H9 (cell line): ENCODE data around the gene EOGT. TPM values are rescaled to one million over a fixed set of nuclear protein-coding genes. Genes with fewer than 3 reads are reported as not detected.

ENCODE experiments used
- DNase-seq: peaks from one replicate; pipeline ENCODE4 v3.0.0-alpha.2; 2017
- H2AFZ ChIP-seq: one replicate; pipeline ENCODE4 v1.6.1; 2013; ENCODE audit warnings: mild to moderate bottlenecking, low read length, control low read depth, moderate library complexity
- H2AK5ac ChIP-seq: 2 replicates; pipeline ENCODE4 v1.6.1; 2013; ENCODE audit warnings: low read length, control low read depth, mixed read lengths; ENCODE audit not compliant: insufficient read length
- H2BK120ac ChIP-seq: one replicate; pipeline ENCODE4 v1.6.1; 2013; ENCODE audit warnings: low read depth, mild to moderate bottlenecking, low read length, control low read depth, inconsistent platforms; ENCODE audit not compliant: poor library complexity, severe bottlenecking
- H2BK12ac ChIP-seq: 2 replicates; pipeline ENCODE4 v1.6.1; 2013; ENCODE audit warnings: low read length, control low read depth, mixed read lengths, low read depth; ENCODE audit not compliant: insufficient read length
- H2BK15ac ChIP-seq: 2 replicates; pipeline ENCODE4 v1.6.1; 2013; ENCODE audit warnings: low read depth, low read length, control low read depth
- H2BK20ac ChIP-seq: one replicate; pipeline ENCODE4 v1.6.1; 2013; ENCODE audit warnings: low read depth, mild to moderate bottlenecking, low read length, control low read depth, inconsistent platforms; ENCODE audit not compliant: poor library complexity, severe bottlenecking
- H2BK5ac ChIP-seq: 2 replicates; pipeline ENCODE4 v1.6.1; 2013; ENCODE audit warnings: low read length, control low read depth, mixed read lengths; ENCODE audit not compliant: insufficient read length
- H3K14ac ChIP-seq: 2 replicates; pipeline ENCODE4 v1.6.1; 2013; ENCODE audit warnings: low read length, control low read depth; ENCODE audit not compliant: insufficient read depth
- H3K18ac ChIP-seq: 2 replicates; pipeline ENCODE4 v1.6.1; 2013; ENCODE audit warnings: low read depth, mild to moderate bottlenecking, mixed read lengths, low read length, control low read depth; ENCODE audit not compliant: insufficient read length
- H3K23ac ChIP-seq: 2 replicates; pipeline ENCODE4 v1.6.1; 2013; ENCODE audit warnings: low read length, control low read depth, mixed read lengths, low read depth; ENCODE audit not compliant: insufficient read length
- H3K23me2 ChIP-seq: 2 replicates; pipeline ENCODE4 v1.6.1; 2013; ENCODE audit warnings: low read depth, mild to moderate bottlenecking, mixed read lengths, low read length, control low read depth; ENCODE audit not compliant: insufficient read length, poor library complexity, severe bottlenecking
- H3K27ac ChIP-seq: 2 replicates; pipeline ENCODE4 v1.5.1; 2013; ENCODE audit warnings: low read length, control low read depth, mixed read lengths, low read depth; ENCODE audit not compliant: insufficient read length
- H3K27me3 ChIP-seq: 2 replicates; pipeline ENCODE4 v1.6.1; 2013; ENCODE audit warnings: low read length, control low read depth, inconsistent platforms; ENCODE audit not compliant: insufficient read depth
- H3K4ac ChIP-seq: 2 replicates; pipeline ENCODE4 v1.6.1; 2013; ENCODE audit warnings: low read depth, mild to moderate bottlenecking, control low read depth, inconsistent platforms, low read length, moderate library complexity
- H3K4me1 ChIP-seq: 2 replicates; pipeline ENCODE4 v1.6.1; 2013; ENCODE audit warnings: low read length, control low read depth, inconsistent platforms; ENCODE audit not compliant: insufficient read depth
- H3K4me2 ChIP-seq: 2 replicates; pipeline ENCODE4 v1.6.1; 2013; ENCODE audit warnings: low read length, control low read depth, mixed read lengths; ENCODE audit not compliant: insufficient read length, insufficient read depth
- H3K56ac ChIP-seq: 2 replicates; pipeline ENCODE4 v1.6.1; 2013; ENCODE audit warnings: low read depth, mild to moderate bottlenecking, mixed read lengths, low read length, control low read depth; ENCODE audit not compliant: insufficient read length
- H3K79me1 ChIP-seq: 2 replicates; pipeline ENCODE4 v1.6.1; 2013; ENCODE audit warnings: low read depth, mild to moderate bottlenecking, moderate library complexity, low read length, control low read depth, inconsistent platforms; ENCODE audit not compliant: insufficient read depth, poor library complexity, severe bottlenecking
- H3K79me2 ChIP-seq: 2 replicates; pipeline ENCODE4 v1.6.1; 2013; ENCODE audit warnings: low read length, control low read depth, inconsistent platforms; ENCODE audit not compliant: insufficient read depth
- H3K9ac ChIP-seq: 2 replicates; pipeline ENCODE4 v1.6.1; 2013; ENCODE audit warnings: low read length, control low read depth, mixed read lengths; ENCODE audit not compliant: insufficient read length; ENCODE audit errors: extremely low read depth
- H3K9me3 ChIP-seq: one replicate; pipeline ENCODE4 v1.6.1; 2013; ENCODE audit warnings: low read depth, low read length, inconsistent platforms; ENCODE audit not compliant: control insufficient read depth
- H3T11ph ChIP-seq: one replicate; pipeline ENCODE4 v1.6.1; 2013; ENCODE audit warnings: mild to moderate bottlenecking, low read length, control low read depth, inconsistent platforms
- H4K20me1 ChIP-seq: one replicate; pipeline ENCODE4 v1.6.1; 2013; ENCODE audit not compliant: control insufficient read depth, insufficient read length, insufficient read depth
- H4K5ac ChIP-seq: 2 replicates; pipeline ENCODE4 v1.6.1; 2013; ENCODE audit warnings: low read depth, mild to moderate bottlenecking, mixed read lengths, low read length, control low read depth; ENCODE audit not compliant: insufficient read length
- H4K8ac ChIP-seq: replicated peaks from 2 replicates; pipeline ENCODE4 v1.6.1; 2013; ENCODE audit warnings: low read length, control low read depth, mixed read lengths, low read depth; ENCODE audit not compliant: insufficient read length
- H4K91ac ChIP-seq: 2 replicates; pipeline ENCODE4 v1.6.1; 2013; ENCODE audit warnings: low read depth, mild to moderate bottlenecking, moderate library complexity, mixed read lengths, low read length, control low read depth; ENCODE audit not compliant: insufficient read length
- H3K27ac Mint-ChIP-seq, 3 experiments: 2 replicates in 2 of 3; 3 replicates in 1 of 3; pipeline ENCODE4 v1.8.0; 2020 to 2021; ENCODE audit warnings: mixed read lengths in 3 of 3, mild to moderate bottlenecking in 1 of 3, moderate library complexity in 1 of 3
- H3K27me3 Mint-ChIP-seq: 2 replicates; pipeline ENCODE4 v1.8.0; 2021; ENCODE audit warnings: low read depth, mild to moderate bottlenecking, moderate library complexity, mixed read lengths
- H3K36me3 Mint-ChIP-seq, 3 experiments: 2 replicates in 2 of 3; 3 replicates in 1 of 3; pipeline ENCODE4 v1.8.0; 2020 to 2021; ENCODE audit warnings: low read depth in 3 of 3, mixed read lengths in 3 of 3; ENCODE audit not compliant: insufficient read depth in 1 of 3
- H3K4me1 Mint-ChIP-seq, 2 experiments: 2 replicates each; pipeline ENCODE4 v1.8.0; 2020; ENCODE audit warnings: mixed read lengths in 2 of 2
- H3K4me3 Mint-ChIP-seq, 2 experiments: 2 replicates in 1 of 2; 3 replicates in 1 of 2; pipeline ENCODE4 v1.8.0; 2020 to 2021; ENCODE audit warnings: mild to moderate bottlenecking in 2 of 2, mixed read lengths in 2 of 2, moderate library complexity in 1 of 2
- H3K9me3 Mint-ChIP-seq, 2 experiments: 2 replicates in 1 of 2; 3 replicates in 1 of 2; pipeline ENCODE4 v1.8.0; 2020; ENCODE audit warnings: mild to moderate bottlenecking in 2 of 2, mixed read lengths in 2 of 2, moderate library complexity in 1 of 2
- CTCF ChIP-seq: fragments of 200-600 bp; sonication (generic); conservative IDR thresholded peaks from 3 replicates; pipeline ENCODE4 v1.8.0; 2021; ENCODE audit warnings: antibody characterized with exemption, mild to moderate bottlenecking
- WGBS: extraction: QIAGEN DNeasy Blood & Tissue Kit; methylation state at CpG from one replicate; pipeline ENCODE4 v1.1.7; 2013; ENCODE audit warnings: missing lambda C conversion rate, low lambda C conversion rate, mixed read lengths; ENCODE audit not compliant: insufficient read length; ENCODE audit errors: extremely low coverage; 5-methylcytosine and 5-hydroxymethylcytosine counted together
- total RNA-seq: library from RNA; stranded (reverse); gene quantifications from 2 replicates; pipeline ENCODE4 v1.2.1, GENCODE V29; 2021

EOGT gene
- total RNA-seq, 1 experiment from 2014 or later = 30.5 TPM

GRCh38 chr3:69048990-69049389, 35.5 kb upstream of the EOGT start:
- no peak overlapping the region for H2BK120ac ChIP-seq
- no peak for TF ChIP-seq CTCF
- H3K18ac ChIP-seq = no peak overlapping the region
- Mint-ChIP-seq H3K9me3 (no peaks in the 10 kb centered on the region), H3K4me3 (no peak overlapping the region), H3K36me3 (peaks cover 7 to 24% (median 17%) of the 10 kb centered on the region in 3 experiments; a peak in 5 of 7 replicates), H3K4me1 (peaks cover 11% of the 10 kb centered on the region in 2 experiments), H3K27ac (no peak overlapping the region), H3K27me3 (no peaks in the 10 kb centered on the region; the same call in 1 of the 2 replicates)
- H3K56ac ChIP-seq = no peak overlapping the region
- H3K9ac ChIP-seq = no peak overlapping the region
- no peak overlapping the region for H2BK20ac ChIP-seq
- peaks cover 5% of the 10 kb centered on the region; the same call in 1 of the 2 replicates for H3K79me2 ChIP-seq
- H2BK5ac ChIP-seq = no peak overlapping the region
- no peaks in the 10 kb centered on the region for H4K20me1 ChIP-seq
- H2AK5ac ChIP-seq = no peak overlapping the region
- peaks cover 4% of the 10 kb centered on the region for H3K23me2 ChIP-seq
- no peak overlapping the region for H3K4ac ChIP-seq
- H3K27ac ChIP-seq = no peak overlapping the region
- no peak overlapping the region for H3K23ac ChIP-seq
- H3K14ac ChIP-seq = no peak overlapping the region
- H3K9me3 ChIP-seq = no peaks in the 10 kb centered on the region
- no CpG with 5 or more reads among the region's 2 CpGs for WGBS
- peaks cover 4% of the 10 kb centered on the region for H3K79me1 ChIP-seq
- no peak overlapping the region for H4K5ac ChIP-seq
- H3T11ph ChIP-seq = no peak overlapping the region
- H2AFZ ChIP-seq = no peak overlapping the region
- no peak overlapping the region for H4K91ac ChIP-seq
- no peak overlapping the region for H2BK12ac ChIP-seq
- H3K4me1 ChIP-seq = peaks cover 4% of the 10 kb centered on the region; the same call in 1 of the 2 replicates
- DNase-seq = no peak
- H2BK15ac ChIP-seq = no peak overlapping the region
- H3K27me3 ChIP-seq = no peaks in the 10 kb centered on the region
- no peak overlapping the region for H4K8ac ChIP-seq
- H3K4me2 ChIP-seq = no peak overlapping the region
